ENCODE measurements around the gene GRIK3.

GRCh38 chr1:37032660-37033354 is 1.5 kb downstream of the GRIK3 start:
- no peak for TF ChIP-seq CTCF (IDR thresholded peaks at IDR 0.05)
- TF ChIP-seq POLR2A (IDR thresholded peaks at IDR 0.05) = no peak
